HG02571 (cell line): Measurements from ENCODE around the gene LIPK.
"Not testable (repeated sequence)": the region's sequence is repeated elsewhere in the genome, so short reads cannot be mapped to it uniquely, and the experiment has no call there.

Source experiments
- ATAC-seq: cut with Tn5 transposase; IDR thresholded peaks from one replicate; pipeline ENCODE4 v1.9.1; 2021; ENCODE audit warnings: mild to moderate bottlenecking, moderate library complexity; ENCODE audit not compliant: unreplicated experiment

LIPK gene, protein sequence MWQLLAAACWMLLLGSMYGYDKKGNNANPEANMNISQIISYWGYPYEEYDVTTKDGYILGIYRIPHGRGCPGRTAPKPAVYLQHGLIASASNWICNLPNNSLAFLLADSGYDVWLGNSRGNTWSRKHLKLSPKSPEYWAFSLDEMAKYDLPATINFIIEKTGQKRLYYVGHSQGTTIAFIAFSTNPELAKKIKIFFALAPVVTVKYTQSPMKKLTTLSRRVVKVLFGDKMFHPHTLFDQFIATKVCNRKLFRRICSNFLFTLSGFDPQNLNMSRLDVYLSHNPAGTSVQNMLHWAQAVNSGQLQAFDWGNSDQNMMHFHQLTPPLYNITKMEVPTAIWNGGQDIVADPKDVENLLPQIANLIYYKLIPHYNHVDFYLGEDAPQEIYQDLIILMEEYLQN

DNA sequence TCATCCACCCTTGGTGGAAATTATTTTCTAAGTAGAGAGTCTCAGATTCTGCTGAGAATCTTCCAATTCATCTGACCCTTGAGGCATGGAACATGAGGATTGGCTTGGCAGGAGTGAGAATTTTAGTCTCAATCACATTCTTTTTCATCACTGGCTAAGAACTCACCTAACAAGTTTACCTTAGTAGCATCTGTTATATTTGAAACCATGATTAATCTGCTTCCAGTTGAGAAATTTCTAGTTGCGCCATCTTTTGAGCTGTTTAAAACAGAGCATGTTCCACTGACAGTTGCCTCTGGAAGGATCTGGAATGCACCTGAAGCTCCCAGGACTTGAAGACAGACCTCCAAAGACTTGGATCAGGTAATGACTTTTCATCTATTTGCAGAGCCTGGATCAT, at the start of gene LIPK:
Gene LIPK (plus strand): TSS at position 292 of the 400 bp plus-strand sequence. CDS start 18,295 bp downstream, outside the sequence.
- ATAC-seq, result no peak

DNA sequence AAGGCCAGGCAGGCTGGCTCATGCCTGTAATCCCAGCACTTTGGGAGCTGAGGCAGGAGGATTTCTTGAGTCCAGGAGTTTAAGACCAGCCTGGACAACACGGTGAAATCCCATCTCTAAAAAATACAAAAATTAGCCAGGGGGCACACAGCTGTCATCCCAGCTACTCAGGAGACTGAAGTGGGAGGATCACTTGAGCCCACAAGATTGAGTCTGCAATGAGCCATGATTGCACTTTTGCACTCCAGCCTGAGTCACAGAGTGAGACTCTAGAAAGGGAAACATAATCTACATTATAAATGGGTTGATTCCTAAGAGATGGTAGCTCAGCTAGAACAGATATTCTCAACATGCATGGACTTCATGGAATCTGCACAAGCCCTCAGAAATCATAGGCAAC, 48.1 kb upstream of the LIPK start:
- ATAC-seq, result no peak

DNA sequence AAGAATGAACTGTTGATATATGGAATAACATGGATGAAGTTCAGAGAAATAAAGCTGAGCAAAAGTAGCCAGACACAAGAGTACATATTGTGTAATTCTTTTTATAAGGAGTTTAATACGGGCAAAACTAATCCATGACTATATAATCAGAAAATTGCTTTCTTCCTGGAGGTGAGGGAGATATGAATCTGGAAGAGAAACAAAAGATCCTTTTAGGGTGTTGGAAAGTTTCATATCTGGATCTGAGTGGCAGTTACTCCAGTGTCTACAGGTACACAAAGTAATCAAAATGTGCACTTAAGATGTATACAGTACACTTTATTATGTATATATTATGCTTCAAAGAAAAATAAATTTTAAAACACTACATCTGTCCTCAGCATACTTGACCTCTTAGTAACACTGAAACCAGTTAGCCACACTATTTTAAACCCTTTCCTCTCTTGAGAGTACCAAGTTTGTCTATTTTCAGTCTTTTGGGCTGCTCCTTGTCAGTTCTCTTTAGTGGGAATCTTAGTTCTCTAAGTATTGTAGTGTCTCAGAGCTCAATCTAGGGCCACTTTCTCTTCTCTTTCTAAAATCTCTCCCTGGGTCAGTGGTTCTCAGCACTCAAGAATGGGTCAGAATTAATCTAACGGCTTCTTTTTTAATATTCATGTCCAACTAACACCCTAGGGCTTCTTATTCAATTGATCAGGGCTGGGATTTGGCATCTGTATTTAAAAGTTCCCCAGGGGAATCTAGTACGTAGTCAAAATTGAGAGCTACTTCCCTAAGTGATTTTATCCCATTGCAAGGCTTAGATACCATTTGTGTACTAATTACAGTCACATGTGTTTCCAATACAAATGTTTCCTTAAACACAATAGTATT, 46.1 kb upstream of the LIPK start:
- no peak for ATAC-seq

DNA sequence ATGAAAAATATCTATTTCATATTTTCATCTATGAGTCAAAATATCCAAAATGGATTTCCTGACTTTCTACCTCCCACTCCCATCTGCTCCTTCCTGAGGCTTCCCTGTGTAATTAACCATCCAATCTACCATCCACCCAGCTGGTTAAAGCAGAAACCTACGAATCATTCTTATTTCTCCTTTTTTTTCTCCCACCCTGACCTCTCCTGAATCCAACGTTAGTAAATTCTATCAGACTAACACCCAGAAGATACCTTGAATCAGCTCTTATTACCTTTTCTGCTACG, 45.5 kb upstream of the LIPK start:
- ATAC-seq, result no peak

DNA sequence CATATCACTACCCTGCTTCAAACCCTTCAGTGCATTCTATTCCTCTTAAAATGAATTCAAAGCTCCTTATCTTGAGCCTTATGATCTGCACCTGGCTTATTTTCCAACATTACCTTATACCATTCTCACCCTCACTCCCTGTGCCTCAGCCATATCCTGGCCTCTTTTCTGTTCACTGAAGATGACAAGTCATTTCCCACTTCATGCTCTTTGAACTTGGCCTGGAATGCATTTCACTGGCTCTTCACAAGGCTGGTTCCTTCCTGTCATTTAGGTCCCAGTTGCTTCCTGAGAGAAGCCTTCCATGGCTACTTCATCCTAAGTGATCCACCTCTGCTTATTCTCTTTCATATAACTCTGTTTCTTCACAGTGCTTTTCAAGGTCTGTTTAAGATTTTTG, 45.0 kb upstream of the LIPK start:
- ATAC-seq, result no peak

DNA sequence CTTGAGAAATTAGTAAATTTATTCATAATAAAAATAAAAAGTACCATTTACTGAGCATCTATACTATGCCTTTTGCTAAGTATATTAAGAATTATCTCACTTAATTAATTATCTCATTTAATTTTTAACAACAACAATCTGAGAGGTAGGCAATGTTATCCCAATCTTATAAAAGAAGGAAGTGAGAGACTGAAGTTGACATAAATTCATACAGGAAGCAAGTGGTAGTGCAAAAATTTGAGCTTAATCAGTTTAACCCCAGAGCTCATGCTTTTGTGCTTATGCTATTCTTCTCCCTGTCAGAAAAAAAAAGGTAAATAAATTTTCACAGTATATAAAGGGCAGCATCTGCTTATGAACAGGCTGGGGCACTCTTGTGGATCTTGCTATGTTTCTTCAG, 44.5 kb upstream of the LIPK start:
- ATAC-seq, result no peak

DNA sequence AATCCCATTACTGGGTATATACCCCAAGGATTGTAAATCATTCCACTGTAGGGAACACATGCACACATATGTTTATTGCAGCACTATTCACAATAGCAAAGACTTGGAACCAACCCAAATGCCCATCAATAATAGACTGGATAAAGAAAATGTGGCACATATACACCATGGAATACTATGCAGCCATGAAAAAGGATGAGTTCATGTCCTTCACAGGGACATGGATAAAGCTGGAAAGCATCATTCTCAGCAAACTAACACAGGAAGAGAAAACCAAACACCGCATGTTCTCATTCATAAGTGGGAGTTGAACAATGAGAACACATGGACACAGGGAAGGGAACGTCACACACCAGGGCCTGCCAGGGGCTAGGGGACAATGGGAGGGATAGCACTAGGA, 42.9 kb upstream of the LIPK start:
- ATAC-seq, result not testable (repeated sequence)

DNA sequence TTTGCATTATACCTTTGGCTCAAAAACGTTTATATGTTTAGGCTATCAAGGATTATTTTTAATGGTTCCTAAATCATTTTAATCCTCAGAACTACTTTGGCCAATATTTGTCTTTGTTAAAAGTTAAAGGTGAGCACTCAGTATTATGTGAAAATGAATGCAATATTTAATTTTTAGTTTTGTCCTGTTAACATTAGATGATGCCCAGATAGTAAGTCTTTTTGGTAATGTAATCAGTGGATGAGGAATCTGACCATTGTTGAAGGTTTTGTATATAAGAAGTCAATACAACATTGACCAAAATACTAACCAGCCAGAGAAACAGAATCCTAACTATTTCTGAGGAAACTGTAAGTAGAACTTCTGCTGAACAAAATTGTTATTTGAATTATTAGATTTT, 41.9 kb upstream of the LIPK start, which contains the start of gene LIPF:
Gene LIPF (plus strand): TSS at position 301 of the 400 bp plus-strand sequence. CDS start 2,856 bp downstream, outside the sequence.
- no peak for ATAC-seq

DNA sequence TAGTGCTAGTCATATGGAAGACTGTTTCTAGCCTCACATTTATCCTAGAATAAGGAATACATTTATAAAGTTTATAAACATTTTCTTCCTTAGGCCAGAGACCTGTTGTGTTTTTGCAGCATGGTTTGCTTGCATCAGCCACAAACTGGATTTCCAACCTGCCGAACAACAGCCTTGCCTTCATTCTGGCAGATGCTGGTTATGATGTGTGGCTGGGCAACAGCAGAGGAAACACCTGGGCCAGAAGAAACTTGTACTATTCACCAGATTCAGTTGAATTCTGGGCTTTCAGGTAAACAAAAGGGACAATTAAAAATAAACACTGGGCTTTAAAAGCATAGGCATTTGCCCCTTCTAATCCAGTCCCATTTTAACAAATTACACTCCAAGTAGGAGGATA, 37.6 kb upstream of the LIPK start:
- ATAC-seq, result no peak

DNA sequence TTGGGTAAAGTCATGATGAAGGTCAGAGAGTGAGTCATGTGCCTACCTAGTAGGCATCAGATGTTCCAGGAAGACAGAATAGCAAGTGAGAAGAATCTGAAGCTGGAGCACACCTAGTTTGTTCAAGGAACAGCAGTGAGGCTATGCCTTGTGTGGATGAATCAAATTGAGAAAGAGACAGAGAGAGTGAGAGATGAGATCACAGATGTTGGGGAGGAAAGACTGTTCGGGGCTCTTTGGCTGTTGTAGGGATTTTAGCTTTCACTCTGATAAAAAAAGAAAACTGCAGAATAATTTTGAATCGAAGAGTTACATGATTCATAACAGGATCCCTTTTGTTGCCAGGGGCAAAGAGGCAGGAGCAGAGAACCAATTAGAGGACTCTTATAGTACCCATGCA, 35.6 kb upstream of the LIPK start:
- ATAC-seq, result no peak

DNA sequence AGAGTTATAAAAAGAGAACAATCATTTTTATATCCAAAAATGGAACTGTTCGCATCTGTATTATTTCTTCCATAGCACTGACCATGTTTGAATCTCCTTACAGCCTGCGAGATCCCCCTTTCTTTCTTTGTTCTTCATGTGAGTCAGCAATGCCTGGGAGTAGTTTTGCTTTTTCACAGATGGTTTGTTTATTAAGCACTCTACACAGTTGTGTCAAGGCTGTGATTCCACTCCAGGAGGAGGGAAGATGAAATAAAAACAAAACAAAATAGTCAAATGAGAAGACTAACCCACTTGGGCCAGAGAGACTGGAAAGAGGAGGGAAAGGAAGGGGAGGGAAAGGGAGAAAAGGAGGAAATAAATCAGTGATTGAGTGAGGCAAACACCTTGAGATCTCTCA, 34.0 kb upstream of the LIPK start:
- no peak for ATAC-seq

DNA sequence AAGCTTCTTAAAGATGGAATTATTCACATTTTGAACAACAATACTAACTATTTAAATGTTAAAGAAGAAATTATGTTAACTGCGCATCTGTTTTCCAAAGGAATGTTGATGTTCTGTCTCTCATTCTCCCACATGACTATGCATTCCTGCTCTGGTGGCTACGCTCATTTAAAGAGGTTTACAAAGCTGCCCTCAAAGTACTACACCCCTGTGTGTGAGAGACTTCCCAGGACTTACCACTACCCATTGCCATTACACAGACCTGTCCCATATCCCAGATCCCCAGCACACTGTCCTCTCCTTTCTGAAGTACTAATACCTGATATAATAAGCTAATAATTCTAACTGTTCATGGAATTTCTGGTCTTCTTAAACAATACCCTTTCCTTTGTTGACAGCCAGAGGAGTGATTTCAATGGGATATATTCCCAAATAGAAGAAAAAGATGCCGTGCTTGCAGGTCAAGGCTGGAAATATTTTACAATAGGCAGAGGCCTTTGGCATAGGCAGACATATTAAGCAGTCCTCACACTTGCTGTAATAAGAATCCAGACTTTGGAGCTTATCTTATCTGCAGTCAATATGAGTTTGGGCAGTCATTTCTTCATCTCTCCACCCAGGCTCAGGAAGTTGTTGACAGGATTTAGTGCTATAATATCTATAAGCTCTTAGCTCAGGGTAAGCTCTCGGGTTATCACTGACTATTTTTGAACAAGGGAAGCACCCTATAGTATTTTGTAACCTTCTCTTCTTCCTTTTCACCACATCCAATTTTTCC, 29.6 kb upstream of the LIPK start:
- ATAC-seq, result no peak

DNA sequence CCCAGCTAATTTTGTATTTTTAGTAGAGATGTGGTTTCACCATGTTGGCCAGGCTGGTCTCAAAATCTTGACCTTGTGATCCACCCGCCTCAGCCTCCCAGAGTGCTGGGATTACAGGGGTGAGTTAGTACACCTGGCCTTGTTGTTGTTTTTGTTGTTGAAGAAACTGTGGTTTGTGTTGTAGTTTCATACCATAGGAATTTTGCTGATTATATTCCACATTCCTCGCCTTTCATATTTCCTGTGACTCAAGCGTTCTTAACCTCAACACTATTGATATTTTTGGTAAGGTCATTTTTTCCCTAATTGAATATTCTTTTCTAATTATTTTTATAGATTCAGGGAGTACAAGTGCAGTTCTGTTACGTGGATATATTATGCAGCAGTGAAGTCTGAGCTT, 25.1 kb upstream of the LIPK start:
- ATAC-seq, result no peak

DNA sequence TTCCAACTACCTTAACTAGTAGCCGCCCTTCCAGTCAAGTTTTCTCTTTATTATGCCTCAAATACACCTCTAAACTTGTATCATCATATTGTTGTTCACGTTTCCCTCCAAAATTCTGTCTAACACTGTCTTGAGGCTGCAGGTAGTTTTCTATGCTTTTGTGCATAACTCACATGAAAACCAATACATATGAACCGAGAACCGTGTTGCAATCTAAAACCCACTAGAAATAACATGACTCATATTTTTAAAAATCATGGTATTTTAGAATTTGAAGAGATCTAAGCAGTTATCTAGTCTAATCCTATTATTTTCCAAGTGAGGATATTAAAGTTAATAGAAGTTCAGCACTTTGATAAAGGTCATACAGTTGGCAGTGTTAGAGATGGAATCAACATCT, 23.6 kb upstream of the LIPK start:
- no peak for ATAC-seq

DNA sequence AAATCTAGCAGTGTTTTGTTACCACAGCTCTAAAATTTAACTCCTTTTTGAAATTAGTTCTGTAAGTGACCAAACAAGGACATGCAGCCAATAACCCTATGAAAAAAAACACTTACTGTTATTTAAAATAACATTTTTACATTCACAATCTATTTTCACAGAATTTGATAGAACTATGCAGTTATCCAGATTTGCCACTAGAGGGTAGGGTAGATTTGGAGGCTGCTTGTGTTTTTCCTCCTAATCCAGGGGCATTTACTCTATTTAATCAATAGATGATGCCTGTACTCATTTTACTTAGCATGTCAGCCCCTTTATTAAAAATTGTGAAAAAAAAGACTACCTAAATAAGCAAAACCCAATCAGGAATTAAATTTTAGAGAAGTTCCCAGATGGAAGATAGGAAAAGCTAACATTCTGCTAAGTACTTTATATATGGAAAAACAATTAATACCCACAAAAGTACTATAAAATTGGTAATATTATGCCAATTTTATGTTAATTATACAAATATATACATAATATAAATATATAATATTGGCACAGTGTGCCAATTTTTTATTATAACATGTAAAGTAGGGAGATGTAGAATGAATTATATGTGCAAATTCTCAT, 18.1 kb upstream of the LIPK start:
- no peak for ATAC-seq

DNA sequence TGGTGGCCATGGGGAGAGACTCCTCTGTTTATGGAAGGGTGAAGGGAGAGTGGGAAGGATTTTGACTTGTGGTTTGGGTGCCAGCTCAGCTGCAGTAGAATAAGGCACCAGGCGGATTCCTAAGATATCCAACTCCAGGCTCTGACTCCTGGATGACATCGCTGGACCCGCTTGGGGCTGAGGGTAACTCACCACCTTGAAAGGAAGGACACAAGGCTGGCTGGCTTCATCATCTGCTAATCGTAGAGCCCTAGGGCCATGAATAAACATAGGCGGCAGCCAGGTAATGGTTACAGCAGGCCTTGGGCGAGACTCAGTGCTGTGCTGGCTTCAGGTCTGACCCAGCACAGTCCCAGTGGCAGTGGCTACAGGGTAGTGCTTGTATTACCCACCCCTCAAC, 16.7 kb upstream of the LIPK start:
- ATAC-seq, result no peak

DNA sequence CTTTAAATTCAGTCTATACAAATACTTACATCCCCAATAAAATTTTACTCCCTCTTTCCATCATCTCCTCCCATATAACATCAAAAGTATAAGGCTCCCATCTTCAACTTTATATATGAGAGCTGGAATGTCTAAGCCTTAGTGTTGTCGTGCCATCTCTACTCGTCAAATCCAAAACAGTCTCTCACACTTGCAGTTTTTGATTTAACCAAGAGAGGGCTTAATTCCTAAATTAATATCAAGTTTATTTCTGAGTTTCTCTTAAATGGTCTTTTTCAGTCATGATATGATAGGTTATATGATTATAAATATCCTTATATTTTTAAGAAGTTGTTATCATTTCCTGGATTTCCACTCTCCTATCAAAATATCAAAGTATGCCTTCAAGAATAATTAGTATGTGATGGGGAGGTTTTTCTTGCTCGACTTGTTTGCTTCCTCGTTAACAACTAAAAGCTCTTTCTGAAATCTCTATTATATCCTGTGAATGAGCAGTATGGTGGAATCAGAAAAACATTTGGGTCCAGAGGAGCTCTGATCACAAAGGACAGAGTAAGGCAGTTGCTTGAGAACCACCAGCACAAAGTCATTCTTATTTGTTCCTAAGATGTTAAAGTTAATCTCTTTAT, 12.5 kb upstream of the LIPK start:
- ATAC-seq, result no peak

DNA sequence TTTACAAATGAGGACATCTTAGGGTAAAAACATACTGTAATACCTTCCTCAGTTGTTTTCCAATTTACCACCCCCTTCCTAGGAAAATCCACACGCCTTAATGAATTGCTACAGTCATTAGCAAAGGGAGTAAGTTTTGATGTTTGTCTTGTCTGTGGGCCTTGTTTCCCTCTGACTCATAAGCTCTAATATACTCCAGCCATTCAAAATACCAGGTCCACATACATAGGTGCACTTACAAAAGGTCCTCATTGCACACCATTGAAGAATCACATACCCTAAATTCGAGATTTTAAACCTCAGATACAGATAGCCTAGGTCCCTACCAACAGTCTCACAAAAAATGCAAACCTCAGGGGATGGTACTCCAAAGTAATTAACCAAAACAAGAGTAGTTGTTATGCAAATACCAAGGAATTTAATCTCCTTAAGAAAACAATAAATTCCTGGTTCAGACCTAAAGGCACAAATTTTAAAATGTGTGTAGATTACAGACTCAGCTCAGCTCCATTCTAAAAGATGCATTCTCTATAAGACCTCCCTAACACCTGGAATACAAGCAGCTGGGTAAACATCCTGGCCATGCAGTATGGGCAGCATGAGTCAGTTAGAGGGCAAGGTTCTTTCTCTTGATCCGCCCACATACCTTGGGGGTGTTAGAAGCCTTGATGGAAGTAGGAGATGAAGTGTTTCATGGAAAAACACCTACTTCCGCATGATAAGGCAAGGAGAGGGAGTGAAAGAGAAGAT, 3.0 kb upstream of the LIPK start:
- ATAC-seq, result no peak

DNA sequence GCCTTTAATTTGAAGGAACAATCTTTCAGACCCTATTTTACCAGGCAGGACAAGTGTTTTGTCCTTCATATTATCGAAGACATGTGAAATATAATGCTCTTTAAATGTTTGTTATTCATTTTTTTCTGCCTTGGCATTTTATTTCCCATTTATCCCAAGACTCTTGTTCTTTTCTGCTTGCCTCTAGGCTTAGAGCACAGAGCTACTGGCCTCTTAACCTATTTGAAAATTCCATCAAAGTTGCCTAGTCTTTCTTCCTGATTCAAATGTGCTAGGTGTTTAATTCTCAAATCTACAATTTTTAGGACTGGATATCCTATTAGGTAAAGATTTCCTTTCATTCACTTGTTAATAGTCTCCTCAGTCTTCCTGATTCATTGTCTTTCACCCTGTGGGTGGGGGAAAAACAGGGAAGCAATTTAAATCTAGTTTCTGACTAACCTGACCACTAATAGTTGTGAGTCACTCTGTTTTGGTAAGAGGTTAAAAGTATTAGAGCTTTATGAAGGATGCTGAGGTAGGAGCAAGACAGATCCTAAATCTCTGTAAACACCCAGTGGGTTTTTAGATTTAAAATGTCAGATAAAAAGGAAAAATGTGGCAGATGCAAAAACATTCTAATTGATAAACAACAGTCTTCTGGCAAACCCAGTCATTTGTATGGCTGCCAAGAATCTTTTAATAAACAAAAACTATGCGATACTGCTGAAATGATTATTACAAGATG, 1.5 kb downstream of the LIPK start:
- ATAC-seq, result no peak
